SKM-1 treated with dmso at 0.1 percent for 144 hours (cell line): Measurements from ENCODE around the gene CERT1.
"Not testable (repeated sequence)": the region's sequence is repeated elsewhere in the genome, so short reads cannot be mapped to it uniquely, and the experiment has no call there.

Experiments used
- DNase-seq: peaks from one replicate; lab custom pipeline; 2025; ENCODE audit not compliant: unreplicated experiment; lab: John Stamatoyannopoulos, UW

The CERT1 gene

DNA sequence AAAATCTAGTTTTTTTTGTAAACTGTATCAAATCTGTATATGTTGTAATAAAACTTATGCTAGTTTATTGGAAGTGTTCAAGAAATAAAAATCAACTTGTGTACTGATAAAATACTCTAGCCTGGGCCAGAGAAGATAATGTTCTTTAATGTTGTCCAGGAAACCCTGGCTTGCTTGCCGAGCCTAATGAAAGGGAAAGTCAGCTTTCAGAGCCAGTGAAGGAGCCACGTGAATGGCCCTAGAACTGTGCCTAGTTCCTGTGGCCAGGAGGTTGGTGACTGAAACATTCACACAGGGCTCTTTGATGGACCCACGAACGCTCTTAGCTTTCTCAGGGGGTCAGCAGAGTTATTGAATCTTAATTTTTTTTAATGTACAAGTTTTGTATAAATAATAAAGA lies 150.1 kb downstream of the CERT1 start:
- DNase-seq, result no peak

- DNase-seq, result no peak
These were observed 153.3 kb downstream of the CERT1 start for GRCh38 chr5:75358117-75358516.

- DNase-seq, result no peak
These were observed 154.7 kb downstream of the CERT1 start for GRCh38 chr5:75356719-75357118.

DNA sequence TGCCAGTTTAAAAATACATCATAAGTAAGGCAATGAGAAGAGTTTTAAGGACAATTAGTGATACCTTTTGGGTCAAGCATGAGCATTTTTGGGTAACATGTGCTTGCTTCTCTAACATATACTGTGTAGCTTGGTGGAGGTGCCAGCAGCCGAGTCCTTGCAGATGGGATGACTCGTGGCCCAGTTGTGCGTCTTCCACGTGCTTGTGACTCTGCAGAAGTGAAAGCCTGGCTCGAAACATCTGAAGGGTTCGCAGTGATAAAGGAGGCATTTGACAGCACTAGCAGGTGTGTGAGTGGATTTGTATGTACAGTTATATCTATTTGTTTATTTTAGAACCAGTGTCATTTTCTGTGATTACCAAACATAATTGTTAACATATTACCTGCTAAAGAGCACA lies 156.2 kb downstream of the CERT1 start:
- DNase-seq, result no peak

DNA sequence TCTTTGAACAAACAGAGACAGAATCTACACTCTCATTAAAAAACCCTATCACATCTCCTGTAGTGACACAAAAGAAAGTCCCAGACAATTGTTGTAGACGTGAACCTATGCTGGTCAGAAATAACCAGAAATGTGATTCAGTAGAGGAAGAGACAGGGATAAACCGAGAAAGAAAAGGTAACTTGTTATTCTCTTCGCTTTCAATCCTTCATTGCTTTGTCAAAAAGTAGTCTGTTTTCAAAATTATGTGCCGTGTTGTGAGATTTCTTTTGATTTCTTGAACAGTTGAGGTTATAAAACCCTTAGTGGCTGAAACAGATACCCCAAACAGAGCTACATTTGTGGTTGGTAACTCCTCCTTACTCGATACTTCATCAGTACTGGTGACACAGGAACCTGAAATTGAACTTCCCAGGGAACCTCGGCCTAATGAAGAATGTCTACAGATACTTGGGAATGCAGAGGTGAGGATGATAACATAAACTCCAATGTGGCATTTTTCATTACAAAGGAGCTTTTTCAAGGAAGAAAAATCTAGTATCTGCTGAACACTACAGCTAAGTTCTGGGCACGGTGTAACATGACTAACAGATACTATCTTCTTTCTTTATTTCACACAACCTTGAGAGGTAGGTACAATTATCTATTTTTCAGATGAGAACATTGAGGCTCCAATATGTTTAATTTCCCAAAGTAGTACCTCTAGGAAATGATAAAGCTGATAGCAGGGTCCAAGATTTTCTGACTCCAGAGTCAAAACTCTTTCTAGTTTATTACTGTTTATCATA lies 160.1 kb downstream of the CERT1 start:
- DNase-seq, result no peak

GRCh38 chr5:75349663-75350062 lies 161.8 kb downstream of the CERT1 start:
- no peak for DNase-seq

- DNase-seq, result no peak
These were observed 163.2 kb downstream of the CERT1 start for GRCh38 chr5:75348241-75348640.

GRCh38 chr5:75342836-75343235 lies 168.6 kb downstream of the CERT1 start:
- DNase-seq, result no peak

- DNase-seq, result no peak
These were observed 169.5 kb downstream of the CERT1 start for GRCh38 chr5:75341934-75342333.

- DNase-seq, result no peak
These were observed 170.5 kb downstream of the CERT1 start for GRCh38 chr5:75340714-75341478.

DNA sequence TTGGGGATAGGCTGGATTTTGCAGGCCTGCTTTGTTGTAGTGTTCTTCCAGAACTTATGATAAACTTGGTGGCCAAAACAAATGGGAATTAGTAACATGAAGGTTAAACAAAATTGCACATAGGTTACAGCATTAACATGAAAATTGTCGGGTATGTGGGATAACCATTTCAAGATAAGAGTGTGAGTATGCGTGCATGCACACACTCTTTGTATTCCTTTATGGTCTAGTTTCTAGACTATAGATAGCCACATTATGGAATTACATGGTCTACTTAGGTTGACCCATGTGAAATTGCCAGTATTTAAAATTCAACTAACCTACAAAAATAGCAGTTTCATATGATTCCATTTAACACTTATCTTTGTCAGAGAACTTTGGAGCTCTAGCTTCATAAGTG lies 173.0 kb downstream of the CERT1 start:
- DNase-seq, result no peak

DNA sequence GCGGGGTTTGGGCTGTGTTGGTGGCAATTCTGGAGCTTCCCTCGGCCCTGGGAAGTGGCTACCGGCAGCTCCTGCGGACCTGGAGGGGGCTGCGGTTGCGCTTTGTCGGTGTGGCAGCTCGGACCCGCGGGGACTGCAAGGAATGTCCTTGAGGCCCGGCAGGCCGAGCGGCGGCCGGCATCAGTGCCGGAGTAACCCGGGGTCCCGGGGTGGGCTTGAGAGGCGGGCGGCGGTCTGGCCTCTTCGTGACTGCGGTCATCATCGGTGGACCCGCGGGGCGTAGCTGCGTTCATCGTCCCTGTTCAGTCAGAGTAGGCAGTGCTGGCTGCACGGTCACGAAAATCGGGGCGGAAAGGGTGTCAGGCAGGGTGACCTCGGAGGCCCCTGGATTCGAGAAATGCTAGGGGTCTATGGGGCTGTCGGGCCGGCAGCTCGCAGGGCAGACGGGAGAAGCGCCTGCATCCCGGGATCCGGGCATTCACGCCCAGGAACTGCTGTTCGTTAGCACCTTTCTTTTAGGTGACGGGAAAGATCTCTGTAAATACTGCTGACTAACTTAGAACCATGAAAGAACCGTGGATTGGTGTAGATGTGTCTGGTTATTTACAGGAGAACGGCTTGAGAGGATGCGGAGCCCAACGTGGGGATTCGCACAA lies 173.9 kb downstream of the CERT1 start:
- DNase-seq, result no peak

DNA sequence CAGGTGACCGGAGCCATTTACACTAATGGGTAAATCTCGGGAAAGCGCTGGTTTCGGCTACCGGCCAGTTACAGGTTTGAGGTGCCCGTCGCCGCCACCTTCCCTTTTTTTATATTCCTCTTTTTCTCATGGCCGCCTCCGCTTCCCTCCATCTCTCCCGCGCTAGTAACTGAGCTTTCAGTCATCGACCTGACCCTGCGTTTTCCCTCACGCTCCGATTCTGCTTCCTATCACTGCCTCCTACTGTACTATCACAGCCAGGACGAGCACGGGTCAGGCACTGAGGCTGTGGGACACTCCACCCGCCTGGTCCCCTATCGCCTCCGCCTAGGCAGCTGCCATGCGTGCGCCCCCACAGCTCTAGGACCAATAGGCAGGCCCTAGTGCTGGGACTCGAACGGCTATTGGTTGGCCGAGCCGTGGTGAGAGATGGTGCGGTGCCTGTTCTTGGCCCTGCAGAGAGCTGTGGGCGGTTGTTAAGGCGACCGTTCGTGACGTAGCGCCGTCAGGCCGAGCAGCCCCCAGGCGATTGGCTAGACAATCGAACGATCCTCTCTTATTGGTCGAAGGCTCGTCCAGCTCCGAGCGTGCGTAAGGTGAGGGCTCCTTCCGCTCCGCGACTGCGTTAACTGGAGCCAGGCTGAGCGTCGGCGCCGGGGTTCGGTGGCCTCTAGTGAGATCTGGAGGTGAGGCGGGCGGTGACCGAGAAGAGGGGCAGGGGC lies 174.7 kb downstream of the CERT1 start, which contains the start of gene HMGCR:
Gene HMGCR, plus strand, starts transcription at position 606 of the 722 bp plus-strand sequence. CDS start 5,386 bp downstream, outside the sequence.
- peak; percentile 97 for DNase-seq

DNA sequence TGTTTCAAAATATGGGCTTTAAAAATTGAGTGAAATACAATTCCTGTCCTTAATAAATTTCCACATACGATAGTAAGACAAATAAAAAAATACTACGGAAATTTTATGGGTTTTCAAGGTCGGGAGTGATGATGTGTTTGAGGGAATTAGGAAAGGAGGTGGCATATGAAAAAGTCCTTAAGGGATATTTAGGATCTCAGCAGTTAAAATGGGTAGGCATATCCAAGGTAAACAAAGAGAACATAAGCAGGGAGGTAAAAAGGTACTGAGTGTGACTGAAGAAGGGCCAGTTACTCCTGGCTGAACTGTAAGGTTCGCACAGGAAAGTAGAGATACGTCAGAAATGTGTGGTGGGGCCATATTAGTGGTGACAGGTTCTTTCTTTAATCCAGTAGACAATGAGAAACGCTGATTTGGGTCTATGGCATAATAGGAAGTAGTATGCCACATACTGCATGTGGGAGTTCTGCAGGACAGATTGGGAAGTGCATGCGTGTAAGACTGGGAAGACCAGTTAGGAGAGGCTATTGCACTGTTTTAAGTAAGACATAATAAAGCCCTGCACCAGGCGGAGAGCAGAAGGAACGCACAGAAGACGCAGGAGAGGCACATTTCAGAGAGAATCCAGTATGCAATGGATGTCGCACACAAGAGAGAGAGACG lies 175.3 kb downstream of the CERT1 start:
- DNase-seq, result no peak

GRCh38 chr5:75335486-75335885 lies 175.9 kb downstream of the CERT1 start:
- no peak for DNase-seq

DNA sequence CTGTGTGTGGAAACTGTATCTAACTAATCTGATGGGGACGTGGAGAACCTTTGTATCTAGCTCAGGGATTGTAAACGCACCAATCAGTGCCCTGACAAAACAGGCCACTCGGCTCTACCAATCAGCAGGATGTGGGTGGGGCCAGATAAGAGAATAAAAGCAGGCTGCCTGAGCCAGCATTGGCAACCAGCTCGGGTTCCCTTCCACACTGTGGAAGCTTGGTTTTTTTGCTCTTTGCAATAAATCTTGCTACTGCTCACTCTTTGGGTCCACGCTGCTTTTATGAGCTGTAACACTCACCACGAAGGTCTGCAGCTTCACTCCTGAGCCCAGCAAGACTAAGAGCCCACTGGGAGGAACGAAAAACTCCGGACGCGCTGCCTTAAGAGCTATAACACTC lies 177.0 kb downstream of the CERT1 start:
- DNase-seq, result not testable (repeated sequence)

GRCh38 chr5:75333759-75334158 lies 177.7 kb downstream of the CERT1 start:
- not testable (repeated sequence) for DNase-seq

DNA sequence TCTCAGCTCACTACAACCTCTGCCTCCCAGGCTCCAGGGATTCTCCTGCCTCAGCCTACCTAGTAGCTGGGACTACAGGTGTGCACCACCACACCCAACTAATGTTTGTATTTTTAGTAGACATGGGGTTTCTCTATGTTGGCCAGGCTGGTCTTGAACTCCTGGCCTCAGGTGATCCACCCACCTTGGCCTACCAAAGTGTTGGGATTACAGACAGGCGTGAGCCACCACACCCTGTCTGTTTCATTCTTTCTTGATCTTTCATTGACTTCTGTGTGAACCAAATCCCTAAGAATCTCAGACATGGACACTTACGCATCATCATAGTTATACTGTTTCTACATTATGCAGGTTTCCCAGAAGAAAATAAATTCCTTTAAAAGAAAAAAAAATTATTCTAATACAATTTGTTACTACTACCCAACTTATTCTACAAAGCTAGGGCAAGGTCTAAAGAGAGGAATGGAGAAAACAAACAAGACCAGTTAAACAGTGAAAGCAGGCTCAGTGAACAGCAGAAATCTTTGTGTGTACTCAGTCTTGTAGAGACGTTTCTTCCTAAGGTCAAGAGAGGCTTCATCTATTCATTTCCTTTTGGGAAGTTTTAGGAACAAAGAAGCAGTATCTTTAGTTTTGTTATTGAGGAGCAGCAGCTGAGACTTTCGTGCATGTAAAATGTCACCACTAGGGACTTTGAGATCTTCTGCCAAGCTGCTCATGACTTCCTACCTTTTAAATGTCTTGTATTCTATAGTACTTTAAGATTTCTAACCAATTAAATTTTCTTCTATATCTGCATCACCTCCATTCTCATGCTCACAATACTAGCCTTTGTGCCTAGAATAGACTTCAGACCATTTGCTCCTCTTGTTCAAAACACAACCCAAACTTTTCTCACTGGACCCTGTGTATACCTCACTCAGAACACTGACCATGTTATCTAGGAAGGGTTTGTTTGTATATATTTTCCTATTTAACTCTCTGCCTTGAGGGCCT lies 180.0 kb downstream of the CERT1 start:
- DNase-seq, result no peak

DNA sequence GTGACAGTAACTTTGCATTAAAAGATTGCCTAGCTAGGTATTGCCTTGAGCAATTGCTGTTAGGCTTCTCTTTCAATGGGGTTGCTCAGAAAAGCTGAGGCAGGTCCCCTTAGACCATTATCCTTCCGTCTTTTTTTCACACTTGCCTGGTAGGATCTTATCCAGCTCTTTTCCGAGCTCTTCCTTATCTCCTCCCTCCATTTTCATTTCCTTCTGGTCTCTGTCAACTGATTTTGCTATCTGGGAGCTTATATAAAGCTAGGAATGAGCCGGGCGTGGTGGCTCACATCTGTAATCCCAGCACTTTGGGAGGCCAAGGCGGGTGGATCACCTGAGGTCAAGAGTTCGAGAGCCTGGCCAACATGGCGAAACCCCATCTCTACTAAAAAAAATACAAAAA lies 181.0 kb downstream of the CERT1 start:
- DNase-seq, result no peak
